ENCODE results near the gene PLAGL2. TPM values are rescaled to one million over a fixed set of nuclear protein-coding genes. Genes with fewer than 3 reads are reported as not detected.
A peak's percentile ranks its signal among the peaks of the same experiment; 100 is the strongest.

The PLAGL2 gene
- total and polyA plus RNA-seq, 2 of the 8 experiments (the other 6 are each of a cell fraction or from before 2014, with no cell fraction given), result 20.6 to 25.4 TPM

- Histone ChIP-seq H3K23ac (ENCODE audit: insufficient read length) (no peak overlapping the region), H3K4ac (replicated peaks; ENCODE audit: insufficient read length, low read depth, low read length) (no peak overlapping the region), H3K27ac (ENCODE audit: low read depth, low read length) (no peak overlapping the region), H4K20me1 (replicated peaks in 1 of 2; ENCODE audit: control insufficient read depth in 1 of 2, insufficient read depth in 2 of 2, low read length in 2 of 2) (peaks cover 0 to 5% of the 10 kb centered on the region in 2 experiments), H2BK15ac (ENCODE audit: low read length) (no peak overlapping the region), H2BK5ac (ENCODE audit: low read depth, low read length) (no peak overlapping the region), H4K5ac (ENCODE audit: insufficient read length, low read depth, low read length) (no peak overlapping the region), H2AFZ (ENCODE audit: low read length) (no peak overlapping the region), H3K4me2 (ENCODE audit: insufficient read depth in 1 of 2, low read depth in 2 of 2, low read length in 2 of 2) (peak overlapping the region; percentile 55 to 92; a peak in 2 of 4 replicates), H2AK5ac (ENCODE audit: low read depth, low read length) (no peak overlapping the region), H3K4me3 (ENCODE audit: extremely low read depth in 1 of 4, insufficient read depth in 2 of 4, low read depth in 3 of 4, low read length in 4 of 4) (peak overlapping the region in 1 of 4 experiments; percentile 73; a peak in 1 of 8 replicates), H3K23me2 (ENCODE audit: low read depth, low read length) (peaks cover 4% of the 10 kb centered on the region; the same call in 1 of the 2 replicates), H2BK12ac (ENCODE audit: low read depth, low read length) (no peak overlapping the region), H3K9me3 (ENCODE audit: insufficient read depth in 2 of 2, low read depth in 1 of 2, low read length in 1 of 2) (peaks cover 0 to 4% of the 10 kb centered on the region in 2 experiments; a peak in 1 of 4 replicates), H3K36me3 (ENCODE audit: control insufficient read depth in 2 of 4, insufficient read depth in 4 of 4, low read length in 3 of 4) (no peaks in the 10 kb centered on the region), H4K91ac (replicated peaks; ENCODE audit: insufficient read length, low read length) (no peak overlapping the region), H3K79me2 (ENCODE audit: control insufficient read depth in 1 of 2, insufficient read depth in 2 of 2, low read length in 2 of 2) (peaks cover 0 to 6% of the 10 kb centered on the region in 2 experiments; a peak in 1 of 4 replicates), H2BK20ac (ENCODE audit: low read length) (no peak overlapping the region), H3K79me1 (ENCODE audit: low read depth, low read length) (0 out of 2 replicates have a peak, but pooled peaks cover 4% of the 10 kb centered on the region), H3K9ac (replicated peaks in 1 of 4; ENCODE audit: extremely low read depth in 1 of 4, low read depth in 3 of 4, low read length in 3 of 4) (no peak overlapping the region), H3K14ac (ENCODE audit: insufficient read length) (no peak overlapping the region), H3K18ac (ENCODE audit: extremely low read depth, low read length) (no peak overlapping the region), H2BK120ac (replicated peaks; ENCODE audit: low read depth, low read length) (no peak overlapping the region), H3K56ac (replicated peaks; ENCODE audit: insufficient read length, low read depth, low read length) (no peak overlapping the region), H4K8ac (ENCODE audit: extremely low read depth, insufficient read depth, low read length) (no peak overlapping the region), H3K27me3 (replicated peaks in 1 of 4; ENCODE audit: control insufficient read depth in 3 of 4, extremely low read depth in 1 of 4, insufficient read depth in 3 of 4, low read length in 3 of 4) (no peaks in the 10 kb centered on the region), H3K4me1 (replicated peaks in 1 of 4; ENCODE audit: control insufficient read depth in 3 of 4, insufficient read depth in 4 of 4, low read length in 3 of 4) (peaks cover 2 to 21% (median 18%) of the 10 kb centered on the region in 4 experiments)
- ChIA-PET CTCF (ENCODE audit: partially characterized antibody) (no interaction called here), POLR2A (ENCODE audit: partially characterized antibody) (interaction anchor here (0.5 to 5.6 kb wide), 6 partner anchors 9 to 79 kb away, joined by 3 to 77 read pairs (median 6); partner anchors contain the start of genes PLAGL2, POFUT1 and TM9SF4)
- DNase-seq (ENCODE audit: low read depth in 1 of 2, low spot score in 2 of 2), result no peak
- WGBS, 2 experiments (ENCODE audit: extremely low coverage in 1 of 2, insufficient coverage in 1 of 2, insufficient read length in 1 of 2, insufficient replicate concordance in 2 of 2, low coverage in 1 of 2, low lambda C conversion rate in 2 of 2, missing lambda C conversion rate in 1 of 2), result 94% methylated on average over 17 of the region's 17 CpGs; no CpG with 5 or more reads in 1 of the 2 experiments
- no peak for FAIRE-seq
- TF ChIP-seq NRF1 (IDR thresholded peaks at IDR 0.05; ENCODE audit: low read depth, low read length), result no peak
- TF ChIP-seq CEBPB (IDR thresholded peaks at IDR 0.05; ENCODE audit: low read depth, low read length), result no peak
- no peak for TF ChIP-seq MAX (IDR thresholded peaks at IDR 0.05)
- TF ChIP-seq, protein P1, sequence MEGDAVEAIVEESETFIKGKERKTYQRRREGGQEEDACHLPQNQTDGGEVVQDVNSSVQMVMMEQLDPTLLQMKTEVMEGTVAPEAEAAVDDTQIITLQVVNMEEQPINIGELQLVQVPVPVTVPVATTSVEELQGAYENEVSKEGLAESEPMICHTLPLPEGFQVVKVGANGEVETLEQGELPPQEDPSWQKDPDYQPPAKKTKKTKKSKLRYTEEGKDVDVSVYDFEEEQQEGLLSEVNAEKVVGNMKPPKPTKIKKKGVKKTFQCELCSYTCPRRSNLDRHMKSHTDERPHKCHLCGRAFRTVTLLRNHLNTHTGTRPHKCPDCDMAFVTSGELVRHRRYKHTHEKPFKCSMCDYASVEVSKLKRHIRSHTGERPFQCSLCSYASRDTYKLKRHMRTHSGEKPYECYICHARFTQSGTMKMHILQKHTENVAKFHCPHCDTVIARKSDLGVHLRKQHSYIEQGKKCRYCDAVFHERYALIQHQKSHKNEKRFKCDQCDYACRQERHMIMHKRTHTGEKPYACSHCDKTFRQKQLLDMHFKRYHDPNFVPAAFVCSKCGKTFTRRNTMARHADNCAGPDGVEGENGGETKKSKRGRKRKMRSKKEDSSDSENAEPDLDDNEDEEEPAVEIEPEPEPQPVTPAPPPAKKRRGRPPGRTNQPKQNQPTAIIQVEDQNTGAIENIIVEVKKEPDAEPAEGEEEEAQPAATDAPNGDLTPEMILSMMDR (IDR thresholded peaks at IDR 0.05; ENCODE audit: control extremely low read depth in 1 of 3, insufficient read depth in 1 of 3, low read depth in 1 of 3, low read length in 3 of 3), result peak in 1 of 3 experiments; percentile 10; a peak in 1 of 4 replicates
- TF ChIP-seq CHD1 (IDR thresholded peaks at IDR 0.05; ENCODE audit: low read depth, low read length), result no peak
- TF ChIP-seq CTBP2 (IDR thresholded peaks at IDR 0.05; ENCODE audit: borderline replicate concordance, insufficient read depth, insufficient read length, low read length), result no peak
- no peak for TF ChIP-seq ASH2L (IDR thresholded peaks at IDR 0.05; ENCODE audit: low read length)
These were observed 19.0 kb downstream of the PLAGL2 start for GRCh38 chr20:32188376-32189122.

All from H1 (cell line).